ENCODE measurements around the gene SLC26A2. TPM values are rescaled to one million over a fixed set of nuclear protein-coding genes. Genes with fewer than 3 reads are reported as not detected.

Gene SLC26A2
- total RNA-seq, 4 donors from 2014 or later = 3.0 to 9.9 (median 6.9) TPM

- TF ChIP-seq CTCF (IDR thresholded peaks at IDR 0.05 in 4 of 5, conservative IDR thresholded peaks at IDR 0.05 in 1 of 5) (no peak), POLR2A (IDR thresholded peaks at IDR 0.05) (no peak)
- no peak for DNase-seq
Observed at GRCh38 chr5:149979896-149980295, 19.3 kb downstream of the SLC26A2 start.

GRCh38 chr5:149981206-149981605 is 20.6 kb downstream of the SLC26A2 start:
- Histone ChIP-seq H3K36me3 (peaks cover 0 to 26% of the 10 kb centered on the region in 2 donors), H3K4me1 (no peaks in the 10 kb centered on the region), H3K9me3 (no peaks in the 10 kb centered on the region), H3K4me3 (no peak overlapping the region), H3K27me3 (no peaks in the 10 kb centered on the region), H3K27ac (no peak overlapping the region)
- intact Hi-C loops (cut with DNase I; ENCODE audit: low total_unique reads) (no loop called here), in situ Hi-C loops (cut with MboI; ENCODE audit: low sequenced_read_pairs in 4 of 4) (no loop called here)
- TF ChIP-seq CTCF (IDR thresholded peaks at IDR 0.05 in 4 of 5, conservative IDR thresholded peaks at IDR 0.05 in 1 of 5) (no peak), POLR2A (IDR thresholded peaks at IDR 0.05) (no peak)
- no peak for ATAC-seq
- DNase-seq = no peak

More at GRCh38 chr5:149979896-149980295, 19.3 kb downstream of the SLC26A2 start:
- no peaks in the 10 kb centered on the region for H3K4me1 ChIP-seq
- no peaks in the 10 kb centered on the region for H3K9me3 ChIP-seq
- H3K36me3 ChIP-seq = peaks cover 0 to 26% of the 10 kb centered on the region in 2 donors
- intact Hi-C loops (cut with DNase I; ENCODE audit: low total_unique reads) = loop anchor here (5.0 kb wide), 1 partner anchor 43 kb away; no protein-coding TSS in a partner anchor
- H3K4me3 ChIP-seq = no peak overlapping the region
- no peak overlapping the region for H3K27ac ChIP-seq
- no peak for ATAC-seq
- H3K27me3 ChIP-seq = no peaks in the 10 kb centered on the region
- in situ Hi-C loops (cut with MboI; ENCODE audit: low sequenced_read_pairs in 4 of 4) = no loop called here

GRCh38 chr5:149982505-149982904 is 21.9 kb downstream of the SLC26A2 start:
- in situ Hi-C loops (cut with MboI; ENCODE audit: low sequenced_read_pairs in 4 of 4) (no loop called here), intact Hi-C loops (cut with DNase I; ENCODE audit: low total_unique reads) (no loop called here)
- Histone ChIP-seq H3K4me3 (no peak overlapping the region), H3K9me3 (no peaks in the 10 kb centered on the region), H3K4me1 (no peaks in the 10 kb centered on the region), H3K27me3 (no peaks in the 10 kb centered on the region), H3K27ac (no peak overlapping the region), H3K36me3 (peaks cover 0 to 26% of the 10 kb centered on the region in 2 donors)
- DNase-seq (no peak), ATAC-seq (no peak)
- TF ChIP-seq CTCF (IDR thresholded peaks at IDR 0.05 in 4 of 5, conservative IDR thresholded peaks at IDR 0.05 in 1 of 5) (no peak), POLR2A (IDR thresholded peaks at IDR 0.05) (no peak)

GRCh38 chr5:149988126-149988525 is 27.6 kb downstream of the SLC26A2 start:
- Histone ChIP-seq H3K36me3 (no peaks in the 10 kb centered on the region), H3K4me3 (no peak overlapping the region), H3K9me3 (no peaks in the 10 kb centered on the region), H3K27me3 (no peaks in the 10 kb centered on the region), H3K4me1 (peaks cover 0 to under 1% of the 10 kb centered on the region in 2 donors), H3K27ac (no peak overlapping the region)
- intact Hi-C loops (cut with DNase I; ENCODE audit: low total_unique reads) (no loop called here), in situ Hi-C loops (cut with MboI; ENCODE audit: low sequenced_read_pairs in 4 of 4) (loop anchor here (5.0 kb wide), 4 partner anchors 136 to 351 kb away; no protein-coding TSS in a partner anchor)
- ATAC-seq (no peak), DNase-seq (no peak)
- TF ChIP-seq POLR2A (IDR thresholded peaks at IDR 0.05) (no peak), CTCF (IDR thresholded peaks at IDR 0.05 in 4 of 5, conservative IDR thresholded peaks at IDR 0.05 in 1 of 5) (no peak)
